CD4-positive, alpha-beta T cell treated with Interleukin-2 at 100 ng/mL for 4 hours (primary cell): Measurements from ENCODE around the gene NAALAD2.
"Not testable (repeated sequence)": the region's sequence is repeated elsewhere in the genome, so short reads cannot be mapped to it uniquely, and the experiment has no call there.

Experiments
- DNase-seq: peaks from one replicate; pipeline ENCODE4 v3.0.0-alpha.2; 2020; ENCODE audit warnings: low spot score

Gene NAALAD2

GRCh38 chr11:90192869-90193582, 58.6 kb downstream of the NAALAD2 start:
- no peak for DNase-seq

GRCh38 chr11:90197377-90197776, 62.9 kb downstream of the NAALAD2 start:
- DNase-seq, result no peak

- DNase-seq, result no peak
These were observed 67.9 kb downstream of the NAALAD2 start for GRCh38 chr11:90202342-90202741.

- no peak for DNase-seq
These were observed 69.9 kb downstream of the NAALAD2 start for GRCh38 chr11:90204407-90204806.

- DNase-seq, result peak; percentile 63
These were observed 70.6 kb downstream of the NAALAD2 start for GRCh38 chr11:90204832-90205646.

GRCh38 chr11:90207992-90208391, 73.5 kb downstream of the NAALAD2 start:
- DNase-seq, result not testable (repeated sequence)

GRCh38 chr11:90208857-90209256, 74.4 kb downstream of the NAALAD2 start:
- no peak for DNase-seq

- DNase-seq, result no peak
These were observed 78.9 kb downstream of the NAALAD2 start for GRCh38 chr11:90213322-90213721.

- no peak for DNase-seq
These were observed 82.1 kb downstream of the NAALAD2 start for GRCh38 chr11:90216611-90217010.

- no peak for DNase-seq
These were observed 84.1 kb downstream of the NAALAD2 start for GRCh38 chr11:90218606-90219005.

GRCh38 chr11:90219438-90219837, 85.0 kb downstream of the NAALAD2 start:
- no peak for DNase-seq

- DNase-seq, result no peak
These were observed 85.9 kb downstream of the NAALAD2 start for GRCh38 chr11:90220391-90220790.

- DNase-seq, result no peak
These were observed 87.5 kb downstream of the NAALAD2 start for GRCh38 chr11:90221803-90222458.

- DNase-seq, result peak; percentile 93
These were observed 88.2 kb downstream of the NAALAD2 start, which contains the start of gene CHORDC1 for GRCh38 chr11:90222459-90223247. Gene CHORDC1, minus strand, starts transcription at chr11:90223049. Its CDS starts 95 bp downstream, at chr11:90222954.

- DNase-seq, result no peak
These were observed 88.8 kb downstream of the NAALAD2 start for GRCh38 chr11:90223248-90223585.

GRCh38 chr11:90228056-90228455, 93.6 kb downstream of the NAALAD2 start:
- no peak for DNase-seq

- DNase-seq, result no peak
These were observed 95.3 kb downstream of the NAALAD2 start for GRCh38 chr11:90229791-90230190.

- no peak for DNase-seq
These were observed 100.5 kb downstream of the NAALAD2 start for GRCh38 chr11:90234977-90235376.

GRCh38 chr11:90235526-90235925, 101.1 kb downstream of the NAALAD2 start:
- DNase-seq, result no peak

- no peak for DNase-seq
These were observed 102.5 kb downstream of the NAALAD2 start for GRCh38 chr11:90237004-90237403.

GRCh38 chr11:90239967-90240636, 105.6 kb downstream of the NAALAD2 start:
- not testable (repeated sequence) for DNase-seq
